ENCODE results near the gene SMIM7. TPM values are rescaled to one million over a fixed set of nuclear protein-coding genes. Genes with fewer than 3 reads are reported as not detected.
"Not testable (repeated sequence)": the region's sequence is repeated elsewhere in the genome, so short reads cannot be mapped to it uniquely, and the experiment has no call there.

Gene SMIM7
- total and polyA plus RNA-seq, 12 donors = 32.0 to 68.1 (median 39.2) TPM

DNA sequence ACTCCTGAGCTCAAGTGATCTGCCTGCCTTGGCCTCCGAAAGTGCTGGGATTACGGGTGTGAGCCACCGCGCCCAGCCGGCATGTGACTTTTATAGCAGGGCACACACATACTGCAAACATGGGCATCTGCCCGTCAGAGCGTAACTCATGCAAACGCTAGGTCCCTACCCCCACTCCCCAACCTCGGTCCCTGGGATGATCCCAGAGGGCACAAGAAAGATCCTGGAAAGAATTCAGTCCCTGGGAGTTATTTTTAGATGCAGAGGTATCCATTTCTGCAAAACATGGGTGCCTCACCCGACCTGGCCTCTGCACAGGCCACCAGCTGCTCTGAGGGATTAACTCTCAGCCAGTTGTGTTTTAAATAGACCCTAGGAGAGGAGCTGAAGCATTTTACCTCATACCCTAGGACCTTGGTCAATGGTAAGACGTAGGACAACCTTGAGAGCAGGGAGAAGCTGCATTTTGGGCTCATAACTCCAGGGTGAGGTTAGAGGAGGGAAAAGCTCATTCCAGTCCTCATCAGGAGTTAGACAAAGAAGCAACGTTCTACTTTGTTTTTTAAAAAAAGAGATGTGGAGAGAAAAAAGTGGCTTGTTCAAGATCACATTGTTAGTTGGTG lies 11.8 kb upstream of the SMIM7 start:
- Histone ChIP-seq H3K27me3 (no peaks in the 10 kb centered on the region), H3K27ac (peak overlapping the region in 8 of 10 donors; percentile 46 to 88 (median 77)), H3K36me3 (peaks cover 0 to 14% (median 0%) of the 10 kb centered on the region in 9 donors), H3K4me3 (no peak overlapping the region), H3K4me1 (peaks cover 0 to 14% (median 4%) of the 10 kb centered on the region in 9 donors), H3K9me3 (no peaks in the 10 kb centered on the region)
- DNase-seq (peak; percentile 40 to 55), ATAC-seq (peak; percentile 78 to 96 (median 90))
- intact Hi-C loops (cut with DNase I) = no loop called here
- TF ChIP-seq, protein P1, sequence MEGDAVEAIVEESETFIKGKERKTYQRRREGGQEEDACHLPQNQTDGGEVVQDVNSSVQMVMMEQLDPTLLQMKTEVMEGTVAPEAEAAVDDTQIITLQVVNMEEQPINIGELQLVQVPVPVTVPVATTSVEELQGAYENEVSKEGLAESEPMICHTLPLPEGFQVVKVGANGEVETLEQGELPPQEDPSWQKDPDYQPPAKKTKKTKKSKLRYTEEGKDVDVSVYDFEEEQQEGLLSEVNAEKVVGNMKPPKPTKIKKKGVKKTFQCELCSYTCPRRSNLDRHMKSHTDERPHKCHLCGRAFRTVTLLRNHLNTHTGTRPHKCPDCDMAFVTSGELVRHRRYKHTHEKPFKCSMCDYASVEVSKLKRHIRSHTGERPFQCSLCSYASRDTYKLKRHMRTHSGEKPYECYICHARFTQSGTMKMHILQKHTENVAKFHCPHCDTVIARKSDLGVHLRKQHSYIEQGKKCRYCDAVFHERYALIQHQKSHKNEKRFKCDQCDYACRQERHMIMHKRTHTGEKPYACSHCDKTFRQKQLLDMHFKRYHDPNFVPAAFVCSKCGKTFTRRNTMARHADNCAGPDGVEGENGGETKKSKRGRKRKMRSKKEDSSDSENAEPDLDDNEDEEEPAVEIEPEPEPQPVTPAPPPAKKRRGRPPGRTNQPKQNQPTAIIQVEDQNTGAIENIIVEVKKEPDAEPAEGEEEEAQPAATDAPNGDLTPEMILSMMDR (IDR thresholded peaks at IDR 0.05) = no peak
- WGBS, 2 donors = 48 to 73% methylated on average over 12 of the region's 12 CpGs

DNA sequence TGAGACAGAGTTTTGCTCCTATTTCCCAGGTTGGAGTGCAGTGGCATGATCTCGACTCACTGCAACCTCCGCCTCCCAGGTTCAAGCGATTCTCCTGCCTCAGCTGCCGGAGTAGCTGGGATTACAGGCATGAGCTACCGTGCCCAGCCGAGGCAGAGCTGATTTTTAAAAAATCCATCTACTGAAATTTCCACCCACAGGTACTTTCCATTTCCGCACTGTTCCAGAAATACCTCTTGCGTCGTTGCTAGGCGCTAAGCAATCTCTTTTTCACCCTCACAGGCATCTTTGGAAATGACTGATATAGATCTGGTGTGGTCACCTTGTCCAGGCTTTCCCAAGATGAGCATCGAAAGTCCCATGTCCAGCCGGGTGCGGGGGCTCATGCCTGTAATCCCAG lies 10.3 kb upstream of the SMIM7 start:
- peaks cover 0 to 14% (median 4%) of the 10 kb centered on the region in 9 donors for H3K4me1 ChIP-seq
- no peak overlapping the region for H3K27ac ChIP-seq
- 92 to 95% methylated on average over 13 of the region's 13 CpGs for WGBS, 2 donors
- ATAC-seq (no peak), DNase-seq (no peak)
- TF ChIP-seq, protein P1 (IDR thresholded peaks at IDR 0.05) = no peak
- H3K27me3 ChIP-seq = no peaks in the 10 kb centered on the region
- peaks cover 0 to 28% (median 0%) of the 10 kb centered on the region in 9 donors for H3K36me3 ChIP-seq
- intact Hi-C loops (cut with DNase I) = no loop called here
- no peaks in the 10 kb centered on the region for H3K9me3 ChIP-seq
- H3K4me3 ChIP-seq = no peak overlapping the region

DNA sequence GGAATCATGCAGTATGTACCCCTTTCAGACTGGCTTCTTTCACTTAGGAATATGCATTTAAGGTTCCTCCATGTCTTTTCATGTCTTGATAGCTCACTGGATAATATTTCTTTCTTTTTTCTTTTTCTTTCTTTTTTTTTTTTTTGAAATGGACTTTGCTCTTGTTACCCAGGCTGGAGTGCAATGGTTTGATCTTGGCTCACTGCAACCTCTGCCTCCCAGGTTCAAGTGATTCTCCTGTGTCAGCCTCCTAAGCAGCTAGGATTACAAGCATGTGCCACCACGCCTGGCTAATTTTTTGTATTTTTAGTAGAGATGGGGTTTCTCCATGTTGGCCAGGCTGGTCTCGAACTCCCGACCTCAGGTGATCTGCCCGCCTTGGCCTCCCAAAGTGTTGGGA lies 8.8 kb upstream of the SMIM7 start:
- H3K9me3 ChIP-seq; intact Hi-C loops (cut with DNase I); ATAC-seq; DNase-seq; H3K27ac ChIP-seq; H3K4me3 ChIP-seq; H3K27me3 ChIP-seq: not testable (repeated sequence)
- 99 to 100% methylated on average over 4 of the region's 4 CpGs for WGBS, 2 donors
- Histone ChIP-seq H3K4me1 (peaks cover 0 to 25% (median 12%) of the 10 kb centered on the region in 9 donors), H3K36me3 (peaks cover 0 to 22% (median 0%) of the 10 kb centered on the region in 9 donors)

DNA sequence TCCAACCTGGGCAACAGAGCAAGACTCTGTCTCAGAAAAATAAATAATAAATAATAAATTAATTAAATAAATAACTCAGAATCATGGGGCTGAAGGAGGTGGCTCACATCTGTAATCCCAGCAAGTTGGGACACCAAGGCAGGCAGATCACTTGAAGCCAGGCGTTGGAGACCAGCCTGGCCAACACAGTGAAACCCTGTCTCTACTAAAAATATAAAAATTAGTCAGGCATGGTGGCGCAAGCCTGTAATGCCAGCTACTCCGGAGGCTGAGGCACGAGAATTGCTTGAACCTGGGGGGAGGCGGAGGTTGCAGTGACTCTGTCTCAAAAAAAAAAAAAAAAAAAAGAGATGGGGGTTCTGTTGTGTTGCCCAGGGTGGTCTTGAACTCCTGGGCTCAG lies 8.2 kb upstream of the SMIM7 start:
- Histone ChIP-seq H3K27ac (no peak overlapping the region), H3K27me3 (no peaks in the 10 kb centered on the region), H3K4me3 (no peak overlapping the region), H3K36me3 (peaks cover 0 to 22% (median 0%) of the 10 kb centered on the region in 9 donors), H3K4me1 (peaks cover 0 to 27% (median 18%) of the 10 kb centered on the region in 9 donors), H3K9me3 (no peaks in the 10 kb centered on the region)
- TF ChIP-seq, protein P1 (IDR thresholded peaks at IDR 0.05) = no peak
- WGBS, 2 donors = 93 to 94% methylated on average over 5 of the region's 5 CpGs
- intact Hi-C loops (cut with DNase I) = no loop called here
- DNase-seq = no peak
- no peak for ATAC-seq

DNA sequence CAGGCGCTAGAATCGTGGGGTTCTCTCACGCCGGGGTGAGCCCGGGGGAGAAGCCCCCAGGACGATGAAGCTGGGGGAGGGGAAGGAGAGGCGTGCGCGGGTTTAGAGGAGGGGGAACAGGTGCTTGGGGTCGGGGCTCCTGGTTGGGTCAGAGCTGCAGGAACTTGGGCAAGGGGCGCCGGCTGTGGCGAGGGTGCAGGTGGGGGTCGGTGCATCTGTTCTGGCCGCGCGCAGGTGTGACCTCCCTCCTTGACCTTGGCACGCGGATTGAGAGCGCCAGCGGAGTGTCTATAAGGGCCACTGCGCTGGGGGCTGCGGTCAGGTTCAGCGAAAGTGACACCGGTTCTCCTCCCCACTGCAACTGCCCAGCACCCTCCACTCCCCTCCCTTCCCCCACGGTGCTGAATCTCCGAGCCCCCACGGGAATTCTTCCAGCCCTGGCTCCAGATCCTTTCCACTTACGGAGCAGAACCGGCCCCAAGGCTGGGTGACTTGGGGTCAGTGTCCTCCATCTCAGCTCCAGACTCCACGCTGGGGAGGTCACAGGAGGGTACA lies 1.6 kb upstream of the SMIM7 start:
- Histone ChIP-seq H3K27me3 (no peaks in the 10 kb centered on the region), H3K4me3 (peak overlapping the region; percentile 59 to 97 (median 76)), H3K9me3 (no peaks in the 10 kb centered on the region), H3K36me3 (peaks cover 0 to 38% (median 8%) of the 10 kb centered on the region in 9 donors), H3K4me1 (peaks cover 11 to 65% (median 51%) of the 10 kb centered on the region in 9 donors), H3K27ac (peak overlapping the region; percentile 63 to 98 (median 92))
- intact Hi-C loops (cut with DNase I) = loop anchor here in 3 of 10 donors (2.0 kb wide), 2 partner anchors 33 to 89 kb away; partner anchors contain the start of genes MED26 (in 2 of the 3) and SLC35E1 (in 1 of the 3)
- 1 to 2% methylated on average over 20 to 31 of the region's 31 CpGs for WGBS, 2 donors
- ATAC-seq = peak in 5 of 8 donors; percentile 0 to 7 (median 3)
- TF ChIP-seq, protein P1 (IDR thresholded peaks at IDR 0.05) = no peak
- DNase-seq = peak; percentile 71 to 73
